Measurements from ENCODE around the gene ZCCHC24.

The ZCCHC24 gene

DNA sequence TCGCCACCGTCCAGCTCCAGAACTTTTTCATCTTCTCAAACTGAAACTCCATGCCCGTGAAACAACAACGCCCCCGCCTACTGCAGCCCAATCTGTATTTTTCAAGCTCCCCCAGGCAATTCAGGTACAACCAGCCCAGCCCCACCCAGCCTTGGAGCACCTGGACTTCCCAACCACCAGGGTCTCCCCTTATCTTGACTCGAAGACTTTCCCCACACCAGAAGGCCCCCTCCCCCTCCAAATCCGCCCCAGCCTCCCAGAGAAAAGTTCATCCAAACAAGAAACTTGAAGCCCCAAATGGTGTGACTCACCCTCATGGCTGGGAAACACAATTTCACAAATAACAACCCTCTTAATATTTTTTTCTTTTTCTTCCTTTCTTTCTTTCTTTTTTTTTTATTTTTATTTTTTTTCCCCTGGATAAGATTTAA is 10.6 kb downstream of the ZCCHC24 start:
- no peak overlapping the region for H3K9ac ChIP-seq (ENCODE audit: low read length)
- TF ChIP-seq CTCF (IDR thresholded peaks at IDR 0.05; ENCODE audit: low read length): no peak
- no peak for TF ChIP-seq EZH2 (IDR thresholded peaks at IDR 0.05; ENCODE audit: borderline replicate concordance, low read length)
- H3K27me3 ChIP-seq (ENCODE audit: insufficient read depth, low read length): no peaks in the 10 kb centered on the region
- H3K9me2 ChIP-seq (ENCODE audit: low read depth, low read length): no peaks in the 10 kb centered on the region
- no peaks in the 10 kb centered on the region for H3K4me1 ChIP-seq (ENCODE audit: insufficient read depth, low read length, severe bottlenecking)
- H3K79me2 ChIP-seq (ENCODE audit: insufficient read depth, low read length): no peaks in the 10 kb centered on the region
- H3K36me3 ChIP-seq (ENCODE audit: insufficient read depth, low read length): no peaks in the 10 kb centered on the region
- no peak overlapping the region for H3K27ac ChIP-seq (ENCODE audit: low read depth, low read length, poor library complexity, severe bottlenecking)
- H2AFZ ChIP-seq (ENCODE audit: low read length): no peak overlapping the region
- H3F3A ChIP-seq (ENCODE audit: insufficient read depth, low read length): no peaks in the 10 kb centered on the region
- H3K4me2 ChIP-seq (ENCODE audit: low read length): no peak overlapping the region
- H3K9me3 ChIP-seq (ENCODE audit: low read length): no peaks in the 10 kb centered on the region
- H3K4me3 ChIP-seq (ENCODE audit: low read depth, low read length, poor library complexity, severe bottlenecking): no peak overlapping the region
- no peaks in the 10 kb centered on the region for H4K20me1 ChIP-seq (ENCODE audit: insufficient read depth, low read length)

GRCh38 chr10:79434223-79434687 is 11.2 kb downstream of the ZCCHC24 start:
- Histone ChIP-seq H3K4me3 (ENCODE audit: low read depth, low read length, poor library complexity, severe bottlenecking) (no peak overlapping the region), H3K27me3 (ENCODE audit: insufficient read depth, low read length) (no peaks in the 10 kb centered on the region), H2AFZ (ENCODE audit: low read length) (no peak overlapping the region), H3K9ac (ENCODE audit: low read length) (no peak overlapping the region), H3K36me3 (ENCODE audit: insufficient read depth, low read length) (no peaks in the 10 kb centered on the region), H3F3A (ENCODE audit: insufficient read depth, low read length) (no peaks in the 10 kb centered on the region), H3K9me2 (ENCODE audit: low read depth, low read length) (no peaks in the 10 kb centered on the region), H4K20me1 (ENCODE audit: insufficient read depth, low read length) (no peaks in the 10 kb centered on the region), H3K9me3 (ENCODE audit: low read length) (no peaks in the 10 kb centered on the region), H3K27ac (ENCODE audit: low read depth, low read length, poor library complexity, severe bottlenecking) (no peak overlapping the region), H3K79me2 (ENCODE audit: insufficient read depth, low read length) (no peaks in the 10 kb centered on the region), H3K4me1 (ENCODE audit: insufficient read depth, low read length, severe bottlenecking) (no peaks in the 10 kb centered on the region), H3K4me2 (ENCODE audit: low read length) (no peak overlapping the region)
- TF ChIP-seq EZH2 (IDR thresholded peaks at IDR 0.05; ENCODE audit: borderline replicate concordance, low read length) (no peak), CTCF (IDR thresholded peaks at IDR 0.05; ENCODE audit: low read length) (no peak)

DNA sequence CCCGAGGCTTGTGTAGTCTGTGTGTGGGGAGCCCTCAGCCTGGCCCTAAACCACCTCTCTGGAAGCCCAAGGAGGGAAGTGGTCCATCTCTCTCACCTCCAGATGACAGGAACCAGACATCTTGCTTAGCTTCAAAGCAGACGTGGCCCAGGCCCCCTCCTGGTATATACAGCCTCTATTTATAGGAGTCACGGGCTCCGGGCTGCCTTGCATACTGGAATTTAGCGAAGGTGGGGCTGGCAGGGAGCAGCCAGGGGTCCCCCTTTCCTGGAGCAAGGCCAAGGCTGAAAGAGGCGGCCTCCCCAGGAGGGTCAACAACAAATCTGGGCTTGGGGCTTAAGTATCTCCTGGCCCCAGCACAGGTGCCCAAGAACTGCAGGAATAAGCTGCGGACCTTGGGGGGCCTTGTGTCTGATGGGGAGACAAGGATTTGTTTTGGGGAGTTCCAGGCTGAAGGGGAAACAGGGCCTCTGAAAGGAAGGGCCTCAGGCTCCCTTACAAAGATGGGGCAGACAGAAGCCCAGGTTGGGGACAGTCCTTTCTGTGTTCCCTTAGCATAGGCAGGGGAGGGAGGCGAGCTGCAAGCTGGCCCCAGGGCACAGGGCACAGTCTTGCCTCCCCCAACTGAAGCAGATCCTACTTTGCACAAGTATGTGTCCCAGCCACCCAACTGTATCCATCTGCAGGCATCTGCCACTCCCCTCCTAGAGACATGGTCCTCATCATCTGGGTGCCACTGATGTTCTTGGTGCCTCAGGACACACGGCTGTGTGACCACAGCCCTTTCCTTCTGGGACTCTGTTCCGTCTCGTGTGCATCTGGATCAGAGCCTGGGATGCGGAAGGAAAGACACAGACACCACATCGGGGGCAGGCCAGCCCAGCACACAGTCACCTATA is 11.9 kb downstream of the ZCCHC24 start:
- Histone ChIP-seq H3K9me3 (ENCODE audit: low read length) (no peaks in the 10 kb centered on the region), H3K9ac (ENCODE audit: low read length) (no peak overlapping the region), H3F3A (ENCODE audit: insufficient read depth, low read length) (no peaks in the 10 kb centered on the region), H4K20me1 (ENCODE audit: insufficient read depth, low read length) (no peaks in the 10 kb centered on the region), H3K4me2 (ENCODE audit: low read length) (no peak overlapping the region), H3K79me2 (ENCODE audit: insufficient read depth, low read length) (no peaks in the 10 kb centered on the region), H3K27me3 (ENCODE audit: insufficient read depth, low read length) (no peaks in the 10 kb centered on the region), H2AFZ (ENCODE audit: low read length) (no peak overlapping the region), H3K36me3 (ENCODE audit: insufficient read depth, low read length) (no peaks in the 10 kb centered on the region), H3K27ac (ENCODE audit: low read depth, low read length, poor library complexity, severe bottlenecking) (no peak overlapping the region), H3K9me2 (ENCODE audit: low read depth, low read length) (no peaks in the 10 kb centered on the region), H3K4me1 (ENCODE audit: insufficient read depth, low read length, severe bottlenecking) (no peaks in the 10 kb centered on the region), H3K4me3 (ENCODE audit: low read depth, low read length, poor library complexity, severe bottlenecking) (no peak overlapping the region)
- no peak for TF ChIP-seq EZH2 (IDR thresholded peaks at IDR 0.05; ENCODE audit: borderline replicate concordance, low read length)
- no peak for TF ChIP-seq CTCF (IDR thresholded peaks at IDR 0.05; ENCODE audit: low read length)
